Activated T-helper 17 cell treated with anti-CD3 and anti-CD28 coated beads, Interleukin-2, amount 50 U/mL, for 72 hours (primary cell): ENCODE measurements around the gene IQGAP2. TPM values are rescaled to one million over a fixed set of nuclear protein-coding genes. Genes with fewer than 3 reads are reported as not detected.

ENCODE experiments used
- ATAC-seq: fragments of 150-1000 bp; cut with Tn5 transposase; replicated peaks from 2 replicates; pipeline ENCODE4 v1.10.0; 2021; ENCODE audit warnings: mild to moderate bottlenecking, moderate library complexity
- H3K27ac Mint-ChIP-seq: one replicate; pipeline ENCODE4 v1.8.0; 2022; ENCODE audit warnings: mixed read lengths
- H3K27me3 Mint-ChIP-seq: one replicate; pipeline ENCODE4 v1.8.0; 2022; ENCODE audit warnings: mixed read lengths
- H3K36me3 Mint-ChIP-seq: one replicate; pipeline ENCODE4 v1.8.0; 2022; ENCODE audit warnings: low read depth, mild to moderate bottlenecking, mixed read lengths
- H3K4me1 Mint-ChIP-seq: one replicate; pipeline ENCODE4 v1.8.0; 2022; ENCODE audit warnings: mixed read lengths
- H3K4me3 Mint-ChIP-seq: one replicate; pipeline ENCODE4 v1.8.0; 2022; ENCODE audit warnings: mild to moderate bottlenecking, mixed read lengths
- H3K9me3 Mint-ChIP-seq: one replicate; pipeline ENCODE4 v1.8.0; 2022; ENCODE audit warnings: mixed read lengths
- total RNA-seq, 2 donors: library from RNA; stranded (reverse); gene quantifications; one replicate each; pipeline ENCODE4 v1.2.3, GENCODE V29; 2022

Gene IQGAP2
- total RNA-seq, 2 donors from 2014 or later: 83.2 to 92.1 TPM

GRCh38 chr5:76642390-76643040 is 239.4 kb downstream of the IQGAP2 start:
- ATAC-seq: no peak
- no peaks in the 10 kb centered on the region for H3K9me3 Mint-ChIP-seq
- H3K4me1 Mint-ChIP-seq: peaks cover 9% of the 10 kb centered on the region
- no peaks in the 10 kb centered on the region for H3K27me3 Mint-ChIP-seq
- H3K36me3 Mint-ChIP-seq: peaks cover 99% of the 10 kb centered on the region
- no peak overlapping the region for H3K27ac Mint-ChIP-seq
- H3K4me3 Mint-ChIP-seq: no peak overlapping the region

DNA sequence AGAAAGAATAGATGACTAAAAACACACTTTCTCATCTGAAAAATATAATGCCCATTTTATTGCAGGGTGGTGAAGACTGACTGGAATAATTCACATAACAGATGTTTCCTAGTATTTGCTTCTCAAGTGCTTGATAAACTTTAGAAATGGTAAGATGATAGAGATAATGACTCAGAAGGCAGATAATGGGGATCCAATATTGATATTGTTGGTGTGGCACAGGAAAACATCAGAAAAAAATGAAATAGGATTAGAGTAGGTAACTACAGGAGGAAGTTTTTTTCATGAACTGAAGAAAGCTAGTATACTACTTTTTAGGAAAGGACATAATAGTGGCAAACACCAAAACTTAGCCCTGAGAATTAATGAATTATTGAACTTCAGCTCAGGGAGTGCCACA is 240.3 kb downstream of the IQGAP2 start:
- H3K36me3 Mint-ChIP-seq: peaks cover 100% of the 10 kb centered on the region
- ATAC-seq: no peak
- peaks cover 9% of the 10 kb centered on the region for H3K4me1 Mint-ChIP-seq
- H3K27me3 Mint-ChIP-seq: no peaks in the 10 kb centered on the region
- no peak overlapping the region for H3K4me3 Mint-ChIP-seq
- H3K27ac Mint-ChIP-seq: no peak overlapping the region
- H3K9me3 Mint-ChIP-seq: peaks cover under 1% of the 10 kb centered on the region

GRCh38 chr5:76649140-76649539 is 246.1 kb downstream of the IQGAP2 start:
- Mint-ChIP-seq H3K36me3 (peaks cover 95% of the 10 kb centered on the region), H3K4me3 (no peak overlapping the region), H3K9me3 (peaks cover 10% of the 10 kb centered on the region)

GRCh38 chr5:76652809-76653414 is 249.8 kb downstream of the IQGAP2 start:
- ATAC-seq: peak; percentile 68
- peaks cover 95% of the 10 kb centered on the region for H3K36me3 Mint-ChIP-seq
- peak overlapping the region; percentile 48 for H3K27ac Mint-ChIP-seq
- H3K27me3 Mint-ChIP-seq: no peaks in the 10 kb centered on the region
- no peak overlapping the region for H3K4me3 Mint-ChIP-seq
- H3K4me1 Mint-ChIP-seq: peaks cover 7% of the 10 kb centered on the region
- peaks cover 10% of the 10 kb centered on the region for H3K9me3 Mint-ChIP-seq

More at GRCh38 chr5:76649140-76649539, 246.1 kb downstream of the IQGAP2 start:
- ATAC-seq: no peak
- H3K27me3 Mint-ChIP-seq: no peaks in the 10 kb centered on the region
- peaks cover 10% of the 10 kb centered on the region for H3K4me1 Mint-ChIP-seq
- no peak overlapping the region for H3K27ac Mint-ChIP-seq

DNA sequence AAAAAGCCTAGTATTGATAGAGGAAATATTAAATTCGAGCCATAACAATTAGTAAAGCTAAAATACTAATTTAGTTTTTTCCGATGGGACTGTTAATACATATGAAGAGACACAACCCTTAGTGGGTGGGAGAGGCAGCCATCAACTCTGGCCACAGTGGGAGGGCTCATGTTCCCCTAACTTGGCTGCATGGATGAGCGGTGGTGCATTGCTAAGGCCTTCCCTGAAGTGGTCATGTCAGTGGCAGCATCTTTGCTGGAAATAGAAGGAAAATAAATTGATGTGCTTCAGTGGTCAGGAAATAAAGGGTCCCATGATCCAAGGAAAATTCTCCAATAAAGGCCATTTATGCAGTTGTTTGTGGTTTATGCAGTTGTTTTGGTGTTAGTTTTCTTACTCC is 254.0 kb downstream of the IQGAP2 start:
- Mint-ChIP-seq H3K27me3 (no peaks in the 10 kb centered on the region), H3K9me3 (no peaks in the 10 kb centered on the region), H3K27ac (peak overlapping the region; percentile 11), H3K4me3 (no peak overlapping the region), H3K36me3 (peaks cover 98% of the 10 kb centered on the region), H3K4me1 (peaks cover 7% of the 10 kb centered on the region)
- no peak for ATAC-seq

GRCh38 chr5:76657683-76658311 is 254.7 kb downstream of the IQGAP2 start:
- Mint-ChIP-seq H3K4me3 (no peak overlapping the region), H3K36me3 (peaks cover 98% of the 10 kb centered on the region), H3K4me1 (peaks cover 3% of the 10 kb centered on the region), H3K9me3 (no peaks in the 10 kb centered on the region), H3K27ac (peak overlapping the region; percentile 11), H3K27me3 (no peaks in the 10 kb centered on the region)
- no peak for ATAC-seq

- Mint-ChIP-seq H3K4me3 (no peak overlapping the region), H3K27me3 (no peaks in the 10 kb centered on the region), H3K36me3 (peaks cover 98% of the 10 kb centered on the region), H3K4me1 (peaks cover 4% of the 10 kb centered on the region), H3K27ac (no peak overlapping the region), H3K9me3 (no peaks in the 10 kb centered on the region)
- no peak for ATAC-seq
These were observed 257.3 kb downstream of the IQGAP2 start for GRCh38 chr5:76660360-76660759.

DNA sequence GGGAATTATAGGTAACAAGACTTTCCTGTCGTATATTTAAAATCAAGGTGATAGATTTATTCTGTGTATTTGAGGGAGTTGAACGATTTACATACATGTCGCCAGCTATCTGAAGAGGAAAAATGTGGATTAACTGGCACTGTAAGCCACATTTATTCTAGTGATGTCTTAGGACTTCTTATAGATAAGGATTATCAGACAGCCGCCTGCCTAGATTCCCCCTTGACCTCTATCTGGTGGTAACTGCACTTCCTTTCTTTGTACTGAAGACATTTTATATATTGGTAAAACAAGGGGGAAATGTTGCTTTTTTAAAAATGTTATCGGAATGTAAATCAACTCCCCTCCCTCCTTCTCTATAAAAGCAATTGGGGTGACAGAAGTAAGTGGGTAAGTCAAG is 259.4 kb downstream of the IQGAP2 start:
- Mint-ChIP-seq H3K27ac (peak overlapping the region; percentile 25), H3K4me1 (peaks cover 4% of the 10 kb centered on the region), H3K36me3 (peaks cover 98% of the 10 kb centered on the region), H3K9me3 (no peaks in the 10 kb centered on the region), H3K27me3 (no peaks in the 10 kb centered on the region), H3K4me3 (no peak overlapping the region)
- ATAC-seq: no peak

GRCh38 chr5:76663573-76663972 is 260.5 kb downstream of the IQGAP2 start:
- peaks cover 97% of the 10 kb centered on the region for H3K36me3 Mint-ChIP-seq
- no peak overlapping the region for H3K27ac Mint-ChIP-seq
- no peak overlapping the region for H3K4me3 Mint-ChIP-seq
- no peaks in the 10 kb centered on the region for H3K9me3 Mint-ChIP-seq
- ATAC-seq: no peak
- peaks cover 4% of the 10 kb centered on the region for H3K4me1 Mint-ChIP-seq
- H3K27me3 Mint-ChIP-seq: no peaks in the 10 kb centered on the region

GRCh38 chr5:76664079-76664478 is 261.0 kb downstream of the IQGAP2 start:
- Mint-ChIP-seq H3K4me3 (no peak overlapping the region), H3K4me1 (peaks cover 4% of the 10 kb centered on the region), H3K27me3 (no peaks in the 10 kb centered on the region), H3K36me3 (peaks cover 97% of the 10 kb centered on the region), H3K9me3 (no peaks in the 10 kb centered on the region), H3K27ac (no peak overlapping the region)
- no peak for ATAC-seq

DNA sequence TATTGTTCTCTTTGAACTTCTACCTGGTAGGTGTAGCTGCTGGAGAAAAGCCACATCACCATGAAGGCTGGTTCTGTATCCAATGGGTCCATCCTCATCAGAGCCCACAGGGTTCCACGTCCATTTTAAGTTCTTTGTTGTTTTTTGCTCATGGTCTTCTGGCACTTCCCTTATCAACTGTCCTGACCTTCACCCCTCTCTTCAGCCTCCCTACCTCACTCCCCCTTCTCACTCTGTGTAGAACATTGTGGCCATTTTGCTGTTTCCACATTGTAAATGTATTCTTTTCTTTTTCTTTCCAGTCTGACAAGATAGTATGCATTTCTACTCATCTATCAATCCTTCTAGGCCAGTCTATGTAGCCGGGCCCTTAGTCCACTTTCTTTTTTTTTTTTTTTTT is 264.4 kb downstream of the IQGAP2 start:
- Mint-ChIP-seq H3K9me3 (no peaks in the 10 kb centered on the region), H3K4me1 (peaks cover 4% of the 10 kb centered on the region), H3K27ac (peak overlapping the region; percentile 18), H3K27me3 (no peaks in the 10 kb centered on the region), H3K4me3 (no peak overlapping the region), H3K36me3 (peaks cover 99% of the 10 kb centered on the region)
- ATAC-seq: no peak

DNA sequence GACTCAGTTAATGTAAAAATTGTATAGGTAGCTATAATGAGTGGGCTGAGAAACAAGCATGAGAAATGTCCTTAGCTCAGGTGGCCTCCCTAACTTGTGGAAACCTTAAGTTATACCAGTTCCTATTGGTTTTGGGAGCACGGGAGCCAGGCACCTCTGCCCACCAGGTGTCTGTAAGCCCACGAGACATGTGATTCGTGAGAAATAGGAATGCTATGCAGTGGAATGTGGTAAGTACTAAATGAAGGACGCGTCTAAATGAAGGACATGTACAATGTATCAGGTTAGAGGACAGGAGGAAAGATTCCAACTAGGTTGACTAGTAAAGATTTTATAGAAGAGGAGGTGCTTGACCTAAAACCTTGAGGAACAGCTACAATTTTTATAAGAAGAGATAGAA is 266.2 kb downstream of the IQGAP2 start:
- H3K27me3 Mint-ChIP-seq: no peaks in the 10 kb centered on the region
- H3K27ac Mint-ChIP-seq: no peak overlapping the region
- no peaks in the 10 kb centered on the region for H3K4me1 Mint-ChIP-seq
- ATAC-seq: no peak
- H3K9me3 Mint-ChIP-seq: no peaks in the 10 kb centered on the region
- no peak overlapping the region for H3K4me3 Mint-ChIP-seq
- H3K36me3 Mint-ChIP-seq: peaks cover 99% of the 10 kb centered on the region

DNA sequence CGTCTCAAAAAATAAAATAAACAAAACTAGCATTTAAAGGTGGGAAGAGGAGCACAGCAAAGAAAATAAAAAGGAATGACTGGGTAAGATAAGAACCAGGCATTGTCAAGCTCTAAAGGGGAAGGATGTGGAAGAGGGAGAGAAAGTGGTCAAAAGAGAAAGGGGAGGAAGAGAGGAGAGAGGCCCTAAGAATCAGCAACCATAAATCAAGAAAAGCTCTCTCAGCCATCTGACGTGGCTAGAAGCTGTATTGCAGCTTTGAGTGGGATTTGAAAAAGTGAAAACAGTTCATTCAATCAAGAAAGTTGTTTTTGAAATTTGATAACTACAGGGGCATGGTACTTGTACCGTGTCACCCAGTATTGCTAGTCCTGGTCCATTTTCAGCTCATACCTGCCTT is 267.4 kb downstream of the IQGAP2 start:
- no peaks in the 10 kb centered on the region for H3K9me3 Mint-ChIP-seq
- no peaks in the 10 kb centered on the region for H3K4me1 Mint-ChIP-seq
- peak overlapping the region; percentile 23 for H3K27ac Mint-ChIP-seq
- ATAC-seq: no peak
- peaks cover 99% of the 10 kb centered on the region for H3K36me3 Mint-ChIP-seq
- H3K27me3 Mint-ChIP-seq: no peaks in the 10 kb centered on the region
- H3K4me3 Mint-ChIP-seq: no peak overlapping the region

GRCh38 chr5:76672242-76672641 is 269.2 kb downstream of the IQGAP2 start:
- no peaks in the 10 kb centered on the region for H3K4me1 Mint-ChIP-seq
- peaks cover 99% of the 10 kb centered on the region for H3K36me3 Mint-ChIP-seq
- no peaks in the 10 kb centered on the region for H3K27me3 Mint-ChIP-seq
- H3K27ac Mint-ChIP-seq: no peak overlapping the region
- H3K9me3 Mint-ChIP-seq: no peaks in the 10 kb centered on the region
- no peak for ATAC-seq
- H3K4me3 Mint-ChIP-seq: no peak overlapping the region

DNA sequence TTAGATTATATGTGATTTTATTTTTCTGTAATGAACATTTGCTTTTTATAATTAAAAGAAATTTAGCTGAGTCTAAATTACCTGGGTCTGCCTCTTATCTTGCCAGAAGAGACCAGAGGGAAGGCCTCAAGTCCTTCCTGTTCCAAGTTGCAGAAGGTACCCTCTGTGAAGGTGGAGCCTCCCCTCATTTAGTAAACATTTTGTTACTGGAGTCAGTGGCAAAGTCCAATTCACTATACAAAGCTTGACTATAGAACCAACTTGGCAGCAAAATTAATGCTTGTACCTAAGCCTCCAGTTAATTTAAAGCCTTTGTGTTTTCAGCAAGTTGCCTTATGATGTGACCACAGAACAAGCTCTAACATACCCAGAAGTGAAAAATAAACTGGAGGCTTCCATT is 270.0 kb downstream of the IQGAP2 start:
- Mint-ChIP-seq H3K27me3 (no peaks in the 10 kb centered on the region), H3K36me3 (peaks cover 99% of the 10 kb centered on the region), H3K4me3 (no peak overlapping the region), H3K4me1 (no peaks in the 10 kb centered on the region), H3K9me3 (no peaks in the 10 kb centered on the region), H3K27ac (no peak overlapping the region)
- ATAC-seq: no peak
